ENCODE measurements around the gene EPC2.

GRCh38 chr2:148826791-148827190, 182.2 kb downstream of the EPC2 start:
- no peak for TF ChIP-seq REST (tag by site-specific recombination; IDR thresholded peaks at IDR 0.05)
- no peak for TF ChIP-seq ZNF121 (tag by site-specific recombination; IDR thresholded peaks at IDR 0.05)
- TF ChIP-seq ZSCAN30 (tag by site-specific recombination; IDR thresholded peaks at IDR 0.05): no peak
- TF ChIP-seq CTCF (tag by site-specific recombination; IDR thresholded peaks at IDR 0.05): no peak

Data from HEK293 (cell line).